OCI-LY7 (cell line): ENCODE data around the gene CDKN2A. TPM values are rescaled to one million over a fixed set of nuclear protein-coding genes. Genes with fewer than 3 reads are reported as not detected.

Experiments used
- BruUV-seq: library from RNA; stranded (reverse); fragments of 400-500 nt; replicated peaks from 2 replicates; lab custom pipeline; 2021; lab: Mats Ljungman, UMichigan
- CTCF ChIA-PET: fragments of 300-600 bp; sonication (Branson Sonifier 250); formaldehyde crosslinking; loops from one replicate; lab custom pipeline; 2022; ENCODE audit warnings: antibody characterized with exemption; ENCODE audit not compliant: unreplicated experiment; lab: Charles Lee
- POLR2A ChIA-PET: fragments of 300-600 bp; sonication (Branson Sonifier 250); formaldehyde crosslinking; loops from one replicate; lab custom pipeline; 2022; ENCODE audit warnings: antibody characterized with exemption; lab: Charles Lee
- DNase-seq: peaks from one replicate; pipeline ENCODE4 v3.0.0-alpha.2; 2015; ENCODE audit warnings: low spot score
- H2AFZ ChIP-seq: fragments of 200-600 bp; sonication (generic), shearing (Covaris generic); 2 replicates; pipeline ENCODE4 v1.6.1; 2014; ENCODE audit warnings: mild to moderate bottlenecking, antibody characterized with exemption, low read length, moderate library complexity
- H3K27ac ChIP-seq: fragments of 200-600 bp; sonication (generic); 2 replicates; pipeline ENCODE4 v1.5.1; 2014; ENCODE audit warnings: mixed run types, low read depth, mild to moderate bottlenecking, moderate library complexity, low read length, inconsistent platforms; ENCODE audit not compliant: poor library complexity, severe bottlenecking
- H3K36me3 ChIP-seq: fragments of 200-600 bp; sonication (generic); 2 replicates; pipeline ENCODE4 v1.6.1; 2014; ENCODE audit warnings: mild to moderate bottlenecking, antibody characterized with exemption, low read length, moderate library complexity, mixed read lengths; ENCODE audit not compliant: insufficient read depth
- H3K4me1 ChIP-seq: fragments of 200-600 bp; sonication (generic); 2 replicates; pipeline ENCODE4 v1.5.1; 2014; ENCODE audit warnings: mild to moderate bottlenecking, low read length; ENCODE audit not compliant: insufficient read depth, poor library complexity, severe bottlenecking
- H3K4me2 ChIP-seq: fragments of 200-600 bp; sonication (generic); 2 replicates; pipeline ENCODE4 v1.6.1; 2014; ENCODE audit warnings: mild to moderate bottlenecking, low read length
- H3K4me3 ChIP-seq: fragments of 200-600 bp; sonication (generic); 2 replicates; pipeline ENCODE4 v1.5.1; 2014; ENCODE audit warnings: mild to moderate bottlenecking, low read depth, low read length; ENCODE audit not compliant: poor library complexity, severe bottlenecking
- H3K79me2 ChIP-seq: fragments of 200-600 bp; sonication (generic); 2 replicates; pipeline ENCODE4 v1.6.1; 2016; ENCODE audit warnings: low read depth, mild to moderate bottlenecking, low read length, moderate library complexity, mixed read lengths; ENCODE audit not compliant: insufficient read depth
- H3K9me2 ChIP-seq: fragments of 200-600 bp; sonication (generic); 2 replicates; pipeline ENCODE4 v1.6.1; 2016; ENCODE audit warnings: mild to moderate bottlenecking, low read length, mixed read lengths; ENCODE audit not compliant: insufficient read depth
- H3K9me3 ChIP-seq: fragments of 200-600 bp; sonication (generic); 2 replicates; pipeline ENCODE4 v1.6.1; 2014; ENCODE audit warnings: mild to moderate bottlenecking, mixed run types, low read length, mixed read lengths
- H4K20me1 ChIP-seq: fragments of 200-600 bp; sonication (generic); 2 replicates; pipeline ENCODE4 v1.6.1; 2014; ENCODE audit warnings: mild to moderate bottlenecking, antibody characterized with exemption, low read length, moderate library complexity, mixed read lengths; ENCODE audit not compliant: insufficient read depth
- EZH2phosphoT487 ChIP-seq: fragments of 200-600 bp; sonication (generic); IDR thresholded peaks from 2 replicates; pipeline ENCODE4 v1.6.1; 2018; ENCODE audit warnings: low read depth, borderline replicate concordance, mild to moderate bottlenecking, mixed run types, antibody characterized with exemption, low read length, moderate library complexity, mixed read lengths
- intact Hi-C: fragments of 100-400 bp; cut with micrococcal nuclease; formaldehyde crosslinking; loops from one replicate; pipeline ENCODE4 v1.10.0; 2022; ENCODE audit not compliant: unreplicated experiment
- total RNA-seq, 2 experiments: library from RNA; depleted of rRNA in 1 of 2; stranded (reverse); fragments of >200 nt in 1 of 2; shearing (Covaris generic) in 1 of 2; gene quantifications; 2 replicates each; pipeline ENCODE4 v1.2.3, GENCODE V29; 2014 to 2022
- TF ChIP-seq, protein P1 (sequence below): fragments of 200-600 bp; sonication (generic); conservative IDR thresholded peaks from 2 replicates; pipeline ENCODE4 v1.5.1; 2014; ENCODE audit warnings: mild to moderate bottlenecking, antibody characterized with exemption, low read length, moderate library complexity, mixed read lengths

The CDKN2A gene
- total RNA-seq, 2 experiments from 2014 or later, result 145 to 216 TPM

GRCh38 chr9:21967702-21968101, 26.5 kb downstream of the CDKN2A start:
- ChIA-PET POLR2A (interaction anchor here (0.8 kb wide), 1 partner anchor 558 kb away, joined by 3 read pairs; no protein-coding TSS in a partner anchor), CTCF (no interaction called here)
- TF ChIP-seq EZH2phosphoT487, result no peak
- TF ChIP-seq, protein P1, sequence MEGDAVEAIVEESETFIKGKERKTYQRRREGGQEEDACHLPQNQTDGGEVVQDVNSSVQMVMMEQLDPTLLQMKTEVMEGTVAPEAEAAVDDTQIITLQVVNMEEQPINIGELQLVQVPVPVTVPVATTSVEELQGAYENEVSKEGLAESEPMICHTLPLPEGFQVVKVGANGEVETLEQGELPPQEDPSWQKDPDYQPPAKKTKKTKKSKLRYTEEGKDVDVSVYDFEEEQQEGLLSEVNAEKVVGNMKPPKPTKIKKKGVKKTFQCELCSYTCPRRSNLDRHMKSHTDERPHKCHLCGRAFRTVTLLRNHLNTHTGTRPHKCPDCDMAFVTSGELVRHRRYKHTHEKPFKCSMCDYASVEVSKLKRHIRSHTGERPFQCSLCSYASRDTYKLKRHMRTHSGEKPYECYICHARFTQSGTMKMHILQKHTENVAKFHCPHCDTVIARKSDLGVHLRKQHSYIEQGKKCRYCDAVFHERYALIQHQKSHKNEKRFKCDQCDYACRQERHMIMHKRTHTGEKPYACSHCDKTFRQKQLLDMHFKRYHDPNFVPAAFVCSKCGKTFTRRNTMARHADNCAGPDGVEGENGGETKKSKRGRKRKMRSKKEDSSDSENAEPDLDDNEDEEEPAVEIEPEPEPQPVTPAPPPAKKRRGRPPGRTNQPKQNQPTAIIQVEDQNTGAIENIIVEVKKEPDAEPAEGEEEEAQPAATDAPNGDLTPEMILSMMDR, result no peak
- Histone ChIP-seq H2AFZ (no peak overlapping the region), H3K9me2 (no peaks in the 10 kb centered on the region), H3K4me3 (no peak overlapping the region), H4K20me1 (no peaks in the 10 kb centered on the region; the same call in 1 of the 2 replicates), H3K79me2 (peaks cover 12% of the 10 kb centered on the region), H3K4me2 (no peak overlapping the region), H3K27ac (no peak overlapping the region), H3K36me3 (peaks cover 74% of the 10 kb centered on the region), H3K9me3 (no peaks in the 10 kb centered on the region), H3K4me1 (no peaks in the 10 kb centered on the region)
- DNase-seq, result no peak
- intact Hi-C loops, result no loop called here
- no TSS peak for BruUV-seq

DNA sequence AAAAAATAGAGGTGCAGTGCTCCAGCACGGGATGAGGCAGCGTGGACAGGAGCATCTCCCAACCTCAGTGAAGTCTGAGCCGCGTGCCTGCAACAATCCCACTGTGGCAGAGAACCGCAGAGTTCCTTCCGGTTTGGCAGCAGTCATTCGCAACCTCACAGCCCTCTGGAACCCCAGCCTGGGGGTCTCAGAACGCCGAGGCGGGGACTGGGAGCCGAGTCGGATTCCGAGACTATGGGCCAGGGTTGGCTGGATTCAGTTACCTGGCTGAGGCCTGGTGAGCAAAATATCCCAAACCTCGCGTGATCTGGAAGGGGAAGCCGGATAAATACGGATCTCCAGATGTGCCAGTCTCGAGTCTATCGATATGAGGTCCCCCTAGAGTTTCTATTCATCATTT, 27.0 kb downstream of the CDKN2A start:
- no peaks in the 10 kb centered on the region for H3K9me3 ChIP-seq
- no peak overlapping the region for H2AFZ ChIP-seq
- H3K4me2 ChIP-seq, result no peak overlapping the region
- H3K27ac ChIP-seq, result no peak overlapping the region
- ChIA-PET CTCF (no interaction called here), POLR2A (no interaction called here)
- no peak overlapping the region for H3K4me3 ChIP-seq
- no TSS peak for BruUV-seq
- intact Hi-C loops, result no loop called here
- no peaks in the 10 kb centered on the region; the same call in 1 of the 2 replicates for H4K20me1 ChIP-seq
- H3K4me1 ChIP-seq, result no peaks in the 10 kb centered on the region
- H3K36me3 ChIP-seq, result peaks cover 69% of the 10 kb centered on the region
- H3K79me2 ChIP-seq, result peaks cover 6% of the 10 kb centered on the region
- no peak for DNase-seq
- TF ChIP-seq, protein P1, result no peak
- no peak for TF ChIP-seq EZH2phosphoT487
- H3K9me2 ChIP-seq, result no peaks in the 10 kb centered on the region

DNA sequence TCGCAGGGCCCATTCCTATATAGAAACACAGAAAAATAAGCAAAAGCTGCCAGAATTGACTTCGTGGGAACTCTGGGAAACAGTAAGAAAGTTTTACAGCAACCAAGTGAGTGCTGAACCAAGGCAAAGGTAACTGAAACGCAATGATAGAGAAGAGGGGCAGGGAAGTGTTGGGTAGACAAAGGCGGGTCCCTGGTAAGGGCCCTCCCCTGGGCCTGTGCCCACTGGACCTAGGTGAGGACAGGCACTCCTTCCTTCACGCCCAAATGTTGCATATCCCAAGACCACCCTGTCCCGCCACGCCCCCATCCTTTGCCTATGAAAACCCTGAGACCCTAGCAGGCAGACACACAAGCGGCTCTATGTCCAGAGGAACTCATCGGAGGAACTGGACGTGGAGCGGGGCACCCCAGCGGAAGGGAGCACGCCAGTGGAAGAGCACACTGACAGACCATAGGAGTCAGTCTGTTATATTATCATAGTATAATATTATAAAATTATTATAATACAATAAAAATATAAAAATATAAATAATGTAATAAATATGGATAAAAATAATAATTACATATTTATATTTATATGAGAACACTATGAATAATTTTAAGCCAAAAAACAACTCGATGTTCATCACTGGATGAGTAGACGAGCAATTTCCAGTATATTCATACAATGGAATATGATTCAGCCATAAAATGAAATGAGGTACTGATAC, 27.9 kb downstream of the CDKN2A start:
- H2AFZ ChIP-seq, result no peak overlapping the region
- peaks cover 62% of the 10 kb centered on the region for H3K36me3 ChIP-seq
- H3K27ac ChIP-seq, result no peak overlapping the region
- ChIA-PET CTCF (no interaction called here), POLR2A (no interaction called here)
- no peaks in the 10 kb centered on the region for H4K20me1 ChIP-seq
- H3K4me1 ChIP-seq, result no peaks in the 10 kb centered on the region
- no TSS peak for BruUV-seq
- H3K4me2 ChIP-seq, result no peak overlapping the region
- H3K4me3 ChIP-seq, result no peak overlapping the region
- TF ChIP-seq, protein P1, result no peak
- TF ChIP-seq EZH2phosphoT487, result no peak
- DNase-seq, result no peak
- no peaks in the 10 kb centered on the region for H3K9me2 ChIP-seq
- no peaks in the 10 kb centered on the region for H3K79me2 ChIP-seq
- H3K9me3 ChIP-seq, result no peaks in the 10 kb centered on the region
- intact Hi-C loops, result no loop called here
